ENCODE data around the gene SNRNP35.
"Not testable (repeated sequence)": the region's sequence is repeated elsewhere in the genome, so short reads cannot be mapped to it uniquely, and the experiment has no call there.

SNRNP35 gene

DNA sequence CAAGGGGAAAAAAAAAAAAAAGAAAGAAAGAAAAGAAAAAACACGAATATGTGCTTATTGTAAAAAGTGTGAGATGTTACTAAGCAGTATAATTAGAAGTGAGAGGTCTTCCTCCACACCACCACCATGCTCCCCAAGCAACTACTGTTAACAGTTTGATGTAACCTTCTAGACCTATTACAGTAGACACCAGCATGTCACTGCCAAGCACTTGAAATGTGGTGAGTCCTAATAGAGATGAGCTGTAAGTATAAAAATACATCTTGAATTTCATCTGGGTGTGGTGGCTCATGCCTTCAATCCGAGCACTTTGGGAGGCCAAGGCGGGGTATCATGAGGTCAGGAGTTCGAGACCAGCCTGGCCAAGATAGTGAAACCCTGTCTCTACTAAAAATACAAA is 8.1 kb upstream of the SNRNP35 start:
- no peak for DNase-seq

- DNase-seq: no peak
These were observed 7.3 kb upstream of the SNRNP35 start for GRCh38 chr12:123450636-123451035.

DNA sequence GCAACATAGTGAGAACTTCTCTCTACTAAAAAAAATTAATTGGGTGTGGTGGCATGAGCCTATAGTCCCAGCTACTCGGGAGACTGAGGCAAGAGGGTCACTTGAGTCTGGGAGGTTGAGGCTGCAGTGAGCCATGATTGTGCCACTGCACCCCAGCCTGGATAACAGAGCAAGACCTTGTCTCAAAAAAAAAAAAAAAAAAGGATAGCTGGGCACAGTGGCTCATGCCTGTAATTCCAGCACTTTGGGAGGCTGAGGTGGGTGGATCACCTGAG is 5.7 kb upstream of the SNRNP35 start:
- DNase-seq: not testable (repeated sequence)

DNA sequence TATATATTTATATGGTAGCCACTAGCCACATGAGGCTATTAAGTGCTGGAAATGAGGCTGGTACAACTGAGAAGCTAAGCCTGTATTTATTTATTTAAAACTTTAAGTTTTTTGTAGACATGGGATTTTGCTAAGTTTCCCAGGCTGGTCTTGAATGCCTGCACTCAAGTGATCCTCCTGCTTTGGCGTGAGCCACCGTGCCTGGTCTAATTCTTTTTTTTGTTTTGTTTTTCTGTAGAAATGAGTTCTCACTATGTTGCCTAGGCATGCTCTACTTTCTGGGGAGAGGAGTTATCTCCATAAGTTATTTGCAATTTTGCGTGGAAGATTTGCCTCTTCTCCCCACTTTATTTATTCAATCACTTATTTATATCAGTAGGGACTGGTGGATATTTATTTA is 4.8 kb upstream of the SNRNP35 start:
- no peak for DNase-seq

DNA sequence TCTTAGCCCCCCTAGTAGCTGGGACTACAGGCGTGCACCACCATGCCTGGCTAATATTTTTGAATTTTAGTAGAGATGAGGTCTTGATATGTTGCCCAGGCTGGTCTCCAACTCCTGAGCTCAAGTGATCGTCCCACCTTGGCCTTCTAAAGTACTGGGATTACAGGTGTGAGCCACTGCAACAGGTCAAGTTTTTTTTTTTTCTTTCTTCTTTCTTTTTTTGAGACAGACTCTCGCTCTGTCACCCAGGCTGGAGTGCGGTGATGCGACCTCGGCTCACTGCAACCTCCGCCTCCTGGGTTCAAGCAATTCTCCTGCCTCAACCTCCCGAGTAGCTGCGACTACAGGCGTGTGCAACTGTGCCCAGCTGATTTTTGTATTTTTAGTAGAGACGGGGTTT is 5.2 kb downstream of the SNRNP35 start:
- not testable (repeated sequence) for DNase-seq

DNA sequence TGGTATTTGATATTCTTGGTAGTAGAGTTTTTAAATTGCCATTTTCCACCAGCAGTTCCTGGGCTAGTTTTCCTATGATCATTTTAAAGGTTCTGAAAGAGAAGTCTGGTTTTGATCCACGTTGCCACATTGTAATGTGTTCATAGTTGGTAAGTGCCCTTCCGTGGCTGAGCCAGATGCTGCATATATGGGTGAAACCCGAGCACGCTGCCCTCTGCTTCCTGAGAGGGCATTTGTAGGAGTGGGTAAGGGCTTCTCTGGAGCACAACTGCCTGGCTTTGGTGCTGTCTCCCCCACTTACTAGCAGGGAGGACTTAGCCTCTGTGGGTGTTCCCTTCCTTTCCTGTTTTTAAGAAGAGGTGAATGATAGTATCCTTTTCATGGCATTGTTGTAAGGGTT is 7.1 kb downstream of the SNRNP35 start:
- no peak for DNase-seq

GRCh38 chr12:123468786-123469185 is 10.8 kb downstream of the SNRNP35 start:
- DNase-seq: no peak

- DNase-seq: no peak
These were observed 12.0 kb downstream of the SNRNP35 start for GRCh38 chr12:123469978-123470377.

DNA sequence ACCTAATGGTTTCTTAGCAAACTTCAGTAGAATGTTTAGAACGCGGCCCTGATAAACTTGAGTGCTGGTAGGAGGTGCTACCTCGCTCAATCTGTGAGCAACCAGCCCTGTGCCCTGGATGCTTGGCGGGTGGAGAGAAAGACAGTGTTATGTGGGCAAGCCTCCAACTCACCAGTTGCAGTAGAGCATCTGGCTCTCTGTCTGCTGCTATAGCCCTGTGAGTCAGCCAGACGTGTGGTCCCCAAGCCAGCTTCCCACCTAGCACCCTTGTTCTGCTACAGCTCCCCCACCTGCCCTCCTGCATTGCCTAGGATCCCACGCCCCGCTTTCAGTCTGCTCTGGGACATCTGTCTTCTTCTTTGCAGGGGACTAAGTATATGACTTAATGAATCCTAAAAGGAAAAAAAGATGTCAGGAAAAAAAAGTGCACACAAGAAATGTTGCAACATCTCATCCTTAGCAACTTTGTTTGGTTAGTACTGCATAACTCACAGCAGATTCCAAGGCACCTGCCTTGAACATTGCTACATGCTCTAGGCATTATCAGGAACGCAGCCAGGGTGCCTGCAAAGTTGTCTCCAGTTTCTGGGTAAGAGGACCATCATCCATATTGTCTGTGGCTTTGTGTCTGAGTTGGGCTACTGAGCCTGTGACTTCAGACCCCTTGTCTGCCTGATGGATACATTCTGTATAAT is 13.6 kb downstream of the SNRNP35 start:
- DNase-seq: no peak

DNA sequence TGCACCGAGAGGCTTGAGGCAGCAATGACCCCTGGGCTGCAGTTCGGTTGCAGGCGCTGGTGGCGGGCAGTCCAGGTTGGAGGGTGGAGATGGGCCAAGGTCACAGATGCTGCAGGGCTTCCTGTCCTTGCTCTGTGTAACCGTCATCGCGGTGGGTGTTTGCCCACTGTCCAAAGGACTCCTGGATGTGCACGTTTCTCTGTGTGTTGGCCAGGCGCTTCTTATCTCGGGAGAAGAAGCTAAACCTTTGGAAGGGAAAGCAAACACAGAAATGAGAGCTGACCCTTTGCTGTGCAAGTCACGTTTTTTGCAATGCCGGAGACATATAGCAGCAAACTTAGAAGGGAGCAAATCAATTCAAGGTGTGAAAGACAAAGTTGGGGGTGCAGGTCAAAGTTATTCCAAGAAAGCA is 14.5 kb downstream of the SNRNP35 start:
- no peak for DNase-seq

GRCh38 chr12:123474485-123475245 is 16.7 kb downstream of the SNRNP35 start:
- no peak for DNase-seq

- DNase-seq: no peak
These were observed 17.3 kb downstream of the SNRNP35 start for GRCh38 chr12:123475246-123475703.

DNA sequence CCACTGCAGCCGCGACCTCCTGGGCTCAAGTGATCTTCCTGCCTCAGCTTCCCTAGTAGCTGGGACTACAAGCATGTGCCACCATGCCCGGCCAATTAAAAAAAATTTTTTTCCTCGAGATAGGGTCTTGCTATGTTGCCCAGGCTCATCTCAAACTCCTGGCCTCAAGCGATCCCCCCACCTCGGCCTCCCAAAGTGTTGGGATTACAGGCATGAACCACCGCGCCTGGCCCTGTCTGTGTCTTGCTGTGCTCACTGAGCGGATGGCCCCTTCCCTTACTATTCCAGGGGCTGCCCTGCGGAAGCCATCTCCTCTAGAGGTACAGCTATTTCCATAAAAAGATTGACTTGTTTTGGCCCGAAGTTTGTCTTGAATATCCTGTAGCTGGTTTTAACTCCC is 20.1 kb downstream of the SNRNP35 start:
- DNase-seq: no peak

- no peak for DNase-seq
These were observed 20.8 kb downstream of the SNRNP35 start for GRCh38 chr12:123478762-123479161.

DNA sequence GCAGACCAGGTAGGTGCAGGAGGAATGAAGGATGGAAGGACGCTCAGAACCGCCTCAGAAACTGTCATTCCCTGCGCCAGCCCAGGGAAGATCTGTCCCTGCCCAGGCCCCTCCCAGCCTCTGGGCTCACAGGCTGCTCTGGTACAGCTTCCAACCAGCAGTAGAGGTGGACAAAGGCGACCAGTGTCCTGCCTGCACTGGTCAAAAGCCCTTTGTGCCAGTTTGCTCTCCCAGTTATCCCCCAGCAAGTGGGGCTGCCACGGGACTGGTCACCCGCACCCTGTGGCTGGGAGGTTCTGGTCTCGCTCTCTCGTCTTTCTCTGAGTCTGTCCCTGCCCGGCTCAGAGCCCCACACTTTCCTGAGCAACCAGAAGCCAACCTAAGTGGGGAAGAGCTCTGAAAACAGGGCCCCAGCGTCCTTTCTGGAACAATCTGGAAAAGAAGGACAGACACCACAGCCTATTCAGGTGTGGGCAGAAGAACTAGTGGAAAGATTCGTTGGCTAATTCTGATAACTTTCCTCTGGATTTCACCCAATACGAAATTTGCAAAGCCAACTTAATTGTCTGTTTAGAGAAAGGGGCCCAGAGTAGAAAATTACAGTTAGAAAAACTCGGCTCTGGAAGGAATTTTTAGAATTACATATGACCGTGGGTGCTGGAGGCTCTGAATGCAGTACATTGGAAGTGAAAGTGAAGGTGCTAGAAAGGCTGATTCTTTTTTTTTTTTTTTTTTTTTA is 21.7 kb downstream of the SNRNP35 start:
- DNase-seq: no peak

GRCh38 chr12:123481251-123481650 is 23.3 kb downstream of the SNRNP35 start:
- DNase-seq: not testable (repeated sequence)

DNA sequence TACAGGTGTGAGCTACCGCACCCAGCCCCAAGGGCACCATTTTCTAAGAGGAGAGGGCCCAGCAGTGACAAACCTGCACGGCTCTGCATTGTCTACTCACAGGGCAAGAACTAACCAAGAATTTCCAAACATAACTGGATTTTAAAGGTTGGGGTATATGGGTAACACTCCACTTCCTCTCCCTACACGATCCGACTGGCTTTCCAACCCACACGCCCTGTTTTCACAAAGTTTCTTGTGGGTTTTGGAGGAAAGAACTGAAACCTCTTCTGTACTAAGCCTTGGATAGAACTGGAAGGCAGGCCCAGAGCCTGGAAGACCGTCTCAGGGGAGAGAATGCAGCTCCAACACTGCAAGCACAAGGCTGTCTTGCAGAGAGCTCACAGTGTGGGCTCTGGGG is 24.9 kb downstream of the SNRNP35 start:
- DNase-seq: no peak

- DNase-seq: no peak
These were observed 25.8 kb downstream of the SNRNP35 start for GRCh38 chr12:123483602-123484248.

DNA sequence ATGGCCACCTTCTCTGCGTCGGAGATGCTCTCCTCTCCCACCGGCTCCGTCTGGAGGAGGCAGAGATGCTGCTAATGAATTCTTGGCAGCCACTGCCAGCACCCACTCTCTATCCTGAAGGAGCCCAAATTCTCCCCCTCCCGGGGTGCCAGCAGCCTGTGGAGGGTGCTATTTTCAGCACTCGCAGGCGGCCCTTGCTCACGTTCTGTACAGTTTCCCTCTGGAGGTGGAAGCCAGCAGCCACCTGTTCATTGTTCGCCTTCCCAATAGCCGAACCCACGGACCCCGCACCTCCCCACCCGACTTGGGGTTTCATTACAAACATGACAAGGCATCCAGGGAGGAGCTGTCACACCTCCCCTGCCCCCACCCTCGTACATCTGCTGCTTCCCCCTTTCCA is 27.8 kb downstream of the SNRNP35 start:
- DNase-seq: no peak

GRCh38 chr12:123487428-123487827 is 29.5 kb downstream of the SNRNP35 start:
- DNase-seq: no peak

- no peak for DNase-seq
These were observed 30.7 kb downstream of the SNRNP35 start for GRCh38 chr12:123488539-123489230.

GRCh38 chr12:123489580-123489979 is 31.6 kb downstream of the SNRNP35 start:
- DNase-seq: no peak

- no peak for DNase-seq
These were observed 32.1 kb downstream of the SNRNP35 start for GRCh38 chr12:123490089-123490488.
